ENCODE results near the gene CRACR2B.
A peak's percentile ranks its signal among the peaks of the same experiment; 100 is the strongest.

Gene CRACR2B

GRCh38 chr11:837990-838307, 10.2 kb downstream of the CRACR2B start:
- H3K27me3 ChIP-seq (ENCODE audit: insufficient read depth, low read depth, severe bottlenecking) = no peaks in the 10 kb centered on the region
- H3K4me3 ChIP-seq (ENCODE audit: low read depth, low read length) = no peak overlapping the region
- DNase-seq = no peak
- H3K36me3 ChIP-seq = peaks cover 84% of the 10 kb centered on the region
- no peaks in the 10 kb centered on the region for H3K9me3 ChIP-seq (ENCODE audit: severe bottlenecking)
- TF ChIP-seq CTCF (IDR thresholded peaks at IDR 0.05; ENCODE audit: low read depth, low read length) = no peak
- H3K27ac ChIP-seq = peak overlapping the region; percentile 77

GRCh38 chr11:838441-839279, 10.9 kb downstream of the CRACR2B start:
- H3K27me3 ChIP-seq (ENCODE audit: insufficient read depth, low read depth, severe bottlenecking) = no peaks in the 10 kb centered on the region
- H3K4me3 ChIP-seq (ENCODE audit: low read depth, low read length) = no peak overlapping the region
- peak overlapping the region; percentile 77 for H3K27ac ChIP-seq
- H3K36me3 ChIP-seq = peaks cover 81% of the 10 kb centered on the region
- H3K9me3 ChIP-seq (ENCODE audit: severe bottlenecking) = no peaks in the 10 kb centered on the region
- DNase-seq = peak; percentile 88
- TF ChIP-seq CTCF (IDR thresholded peaks at IDR 0.05; ENCODE audit: low read depth, low read length) = peak; percentile 70

GRCh38 chr11:839280-839623, 11.5 kb downstream of the CRACR2B start:
- Histone ChIP-seq H3K4me3 (ENCODE audit: low read depth, low read length) (no peak overlapping the region), H3K36me3 (peaks cover 76% of the 10 kb centered on the region), H3K27ac (peak overlapping the region; percentile 77), H3K9me3 (ENCODE audit: severe bottlenecking) (no peaks in the 10 kb centered on the region), H3K27me3 (ENCODE audit: insufficient read depth, low read depth, severe bottlenecking) (no peaks in the 10 kb centered on the region)
- TF ChIP-seq CTCF (IDR thresholded peaks at IDR 0.05; ENCODE audit: low read depth, low read length) = no peak
- DNase-seq = no peak

- Histone ChIP-seq H3K4me3 (ENCODE audit: low read depth, low read length) (no peak overlapping the region), H3K27ac (peak overlapping the region; percentile 77), H3K9me3 (ENCODE audit: severe bottlenecking) (no peaks in the 10 kb centered on the region), H3K36me3 (peaks cover 68% of the 10 kb centered on the region), H3K27me3 (ENCODE audit: insufficient read depth, low read depth, severe bottlenecking) (no peaks in the 10 kb centered on the region)
- TF ChIP-seq CTCF (IDR thresholded peaks at IDR 0.05; ENCODE audit: low read depth, low read length) = peak; percentile 61
- DNase-seq = no peak
Measured at GRCh38 chr11:839875-840617, 12.3 kb downstream of the CRACR2B start.

DNA sequence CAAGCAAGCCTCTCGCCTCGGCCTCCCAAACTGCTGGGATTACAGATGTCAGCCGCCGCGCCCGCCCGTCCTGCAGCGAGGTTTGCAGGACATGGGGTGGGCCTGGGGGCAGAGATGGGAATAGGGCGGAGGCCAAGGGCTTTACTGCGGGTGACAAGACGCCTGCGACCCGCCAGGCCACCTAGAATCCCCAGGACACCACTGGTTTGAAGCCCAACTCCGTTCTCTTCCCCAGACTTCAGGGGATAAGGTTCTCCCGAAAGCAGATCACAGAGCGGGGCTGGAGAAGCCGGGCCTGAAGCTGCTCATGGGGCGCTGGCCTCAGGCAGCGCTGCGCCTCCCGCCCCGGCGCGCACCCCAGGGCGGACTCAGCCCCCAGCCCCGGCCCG, 14.3 kb downstream of the CRACR2B start:
- Histone ChIP-seq H3K27ac (peak overlapping the region; percentile 99), H3K4me3 (ENCODE audit: low read depth, low read length) (peak overlapping the region; percentile 62), H3K36me3 (peaks cover 51% of the 10 kb centered on the region), H3K9me3 (ENCODE audit: severe bottlenecking) (no peaks in the 10 kb centered on the region), H3K27me3 (ENCODE audit: insufficient read depth, low read depth, severe bottlenecking) (no peaks in the 10 kb centered on the region)
- no peak for TF ChIP-seq CTCF (IDR thresholded peaks at IDR 0.05; ENCODE audit: low read depth, low read length)
- DNase-seq = no peak

All from WERI-Rb-1 (cell line).